HG02970 (cell line): Measurements from ENCODE around the gene GID4.

ENCODE experiments used
- ATAC-seq: cut with Tn5 transposase; IDR thresholded peaks from one replicate; pipeline ENCODE4 v1.9.1; 2021; ENCODE audit warnings: mild to moderate bottlenecking, moderate library complexity, moderate number of reproducible peaks; ENCODE audit not compliant: unreplicated experiment, low FRiP score

GID4 gene

DNA sequence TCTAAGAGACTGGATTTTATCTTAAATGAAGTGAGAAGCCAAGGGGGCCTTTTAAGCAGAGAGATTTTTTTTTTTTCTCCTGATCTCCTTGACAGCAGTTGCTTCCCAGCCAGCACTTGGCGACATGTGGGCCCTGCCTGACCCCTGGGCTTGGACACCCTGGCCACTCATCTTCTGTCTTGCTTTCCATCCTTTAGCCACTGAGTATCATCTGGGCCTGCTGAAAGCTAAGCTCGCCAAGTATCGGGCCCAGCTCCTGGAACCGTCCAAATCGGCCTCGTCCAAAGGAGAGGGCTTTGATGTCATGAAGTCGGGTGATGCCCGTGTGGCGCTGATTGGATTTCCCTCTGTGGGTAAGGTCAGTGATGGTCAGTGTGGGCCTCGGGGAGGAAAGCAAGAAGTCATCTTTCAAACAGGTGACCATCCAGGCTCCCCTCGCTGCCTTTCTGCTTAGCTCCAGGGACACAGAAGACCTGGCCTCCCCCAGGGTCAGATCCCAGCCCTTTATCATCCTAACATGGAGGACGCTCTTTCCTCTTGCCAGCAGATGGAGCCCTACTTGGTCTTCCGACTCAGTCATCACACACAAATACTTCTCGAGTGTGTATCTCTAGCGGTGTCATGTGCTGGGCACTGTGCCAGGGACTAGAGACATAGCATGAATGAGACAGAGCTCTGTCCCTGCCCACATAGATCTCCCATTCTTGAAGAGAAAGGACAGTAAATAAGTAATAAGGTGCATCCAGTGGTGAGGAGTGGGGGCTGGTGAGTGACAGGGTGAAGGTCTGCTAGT lies 54.6 kb downstream of the GID4 start:
- ATAC-seq, result no peak

DNA sequence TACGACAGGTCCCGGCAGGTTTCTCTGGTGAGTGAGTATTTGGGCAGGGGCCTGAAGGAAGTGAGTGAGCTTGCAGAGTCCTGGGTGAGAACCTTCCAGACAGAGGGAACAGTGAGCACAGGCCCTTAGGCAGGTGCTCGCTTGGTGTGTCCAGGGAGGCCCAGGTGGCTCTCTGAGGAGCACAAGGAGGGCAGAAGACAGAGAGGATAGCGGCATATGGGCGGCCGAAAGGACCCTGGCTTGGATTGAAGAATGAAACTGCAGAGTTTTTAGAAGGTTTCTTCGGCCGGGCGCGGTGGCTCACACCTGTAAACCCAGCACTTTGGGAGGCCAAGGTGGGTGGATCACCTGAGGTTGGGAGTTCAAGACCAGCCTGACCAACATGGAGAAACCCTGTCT lies 55.2 kb downstream of the GID4 start:
- ATAC-seq, result no peak

- no peak for ATAC-seq
Measured at GRCh38 chr17:18099516-18099915, 60.3 kb downstream of the GID4 start.

DNA sequence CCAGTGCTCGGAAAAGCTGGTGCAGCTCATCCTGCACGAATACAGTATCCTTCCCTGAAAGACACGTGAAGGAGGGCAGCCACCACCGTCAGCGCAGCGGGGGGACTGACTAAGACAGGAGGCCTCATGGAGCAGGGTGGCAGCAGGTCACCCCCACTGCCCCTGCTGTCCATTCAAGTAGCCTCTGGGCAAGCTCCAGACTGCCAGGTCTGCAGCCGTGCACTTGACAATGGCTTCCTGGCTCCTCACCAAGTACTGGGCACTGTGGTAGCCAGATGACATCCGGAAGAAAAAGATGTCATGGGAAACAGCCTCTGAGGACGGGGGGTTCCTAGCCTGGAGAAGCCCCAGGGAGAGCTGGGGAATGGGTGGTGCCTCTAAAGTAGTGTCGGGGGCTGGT lies 61.4 kb downstream of the GID4 start:
- ATAC-seq, result no peak

- no peak for ATAC-seq
Measured at GRCh38 chr17:18101828-18102227, 62.6 kb downstream of the GID4 start.

DNA sequence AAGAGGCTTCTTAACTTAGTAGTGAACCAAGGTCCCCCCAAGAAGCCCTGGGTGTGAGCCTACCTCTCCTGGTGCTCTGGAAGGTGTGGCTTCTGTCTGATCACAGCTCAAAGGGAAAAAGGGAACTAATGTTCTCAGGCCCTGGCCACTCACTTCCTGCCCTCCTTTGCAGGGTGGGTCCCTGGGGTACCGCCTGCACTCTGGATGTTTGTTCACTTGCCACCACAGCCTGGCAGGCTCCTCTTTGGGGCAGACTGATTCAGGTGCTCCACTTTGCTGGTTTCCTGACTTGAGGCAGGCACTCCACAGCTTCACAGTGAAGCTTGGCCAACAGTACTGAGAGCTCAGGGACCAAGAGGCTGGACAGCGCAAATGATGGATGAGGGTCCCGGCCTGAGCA lies 63.4 kb downstream of the GID4 start:
- no peak for ATAC-seq

- no peak for ATAC-seq
Measured at GRCh38 chr17:18105027-18105426, 65.8 kb downstream of the GID4 start.

DNA sequence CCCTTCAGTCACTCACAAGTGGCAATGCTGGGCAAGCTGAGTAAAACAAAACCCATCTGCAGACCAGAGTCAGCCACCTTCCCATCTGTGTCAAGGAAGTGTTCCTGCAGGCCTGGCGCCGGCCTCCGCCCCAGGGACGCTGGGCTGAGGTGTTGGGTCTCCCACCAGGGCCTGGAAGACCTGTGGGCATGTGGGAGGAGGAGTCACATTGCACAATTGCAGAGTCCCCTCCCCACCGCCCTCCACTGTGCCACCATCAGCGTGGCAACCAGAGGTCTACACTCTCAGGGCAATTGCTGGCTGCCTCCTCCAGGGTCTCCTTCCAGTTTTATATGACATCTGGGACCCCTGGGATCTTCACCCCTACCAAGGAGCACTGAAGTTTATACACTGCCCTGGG lies 66.4 kb downstream of the GID4 start:
- no peak for ATAC-seq

GRCh38 chr17:18106211-18106610 lies 67.0 kb downstream of the GID4 start:
- ATAC-seq, result no peak

DNA sequence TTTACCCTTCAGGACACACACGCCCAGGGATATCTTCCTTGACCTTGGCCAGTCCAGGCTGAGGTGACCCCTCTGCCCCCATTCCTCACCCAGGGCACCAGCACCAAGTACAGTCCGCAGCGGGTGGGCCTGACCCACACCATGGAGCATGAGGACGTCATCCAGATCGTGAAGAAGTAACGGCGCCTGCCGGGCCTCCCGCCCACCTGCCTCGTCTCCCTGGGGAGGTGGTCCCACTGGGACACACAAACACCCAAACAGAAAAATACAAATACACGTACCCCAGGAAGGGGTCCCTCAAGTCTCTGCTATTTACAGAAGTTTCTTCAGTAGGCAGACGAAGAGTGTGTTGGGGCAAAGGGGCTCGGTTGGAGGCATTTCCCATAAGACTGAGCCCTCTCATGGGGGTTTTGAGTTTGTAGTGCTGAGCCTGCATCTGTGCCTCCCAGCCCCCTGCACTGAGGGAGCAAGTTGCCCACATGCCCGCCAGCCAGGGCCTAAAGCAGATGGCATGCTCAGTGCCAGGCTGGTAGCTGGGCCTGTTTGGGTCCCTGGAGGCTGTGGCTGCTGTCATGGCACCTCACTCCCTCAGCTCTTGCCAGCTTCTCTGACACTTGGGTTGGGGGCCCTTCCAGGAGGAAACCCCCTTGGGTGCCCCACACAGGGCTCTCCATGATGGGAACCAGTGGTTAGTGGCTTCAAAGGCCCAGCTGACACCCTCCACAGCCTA lies 68.0 kb downstream of the GID4 start:
- ATAC-seq, result no peak

DNA sequence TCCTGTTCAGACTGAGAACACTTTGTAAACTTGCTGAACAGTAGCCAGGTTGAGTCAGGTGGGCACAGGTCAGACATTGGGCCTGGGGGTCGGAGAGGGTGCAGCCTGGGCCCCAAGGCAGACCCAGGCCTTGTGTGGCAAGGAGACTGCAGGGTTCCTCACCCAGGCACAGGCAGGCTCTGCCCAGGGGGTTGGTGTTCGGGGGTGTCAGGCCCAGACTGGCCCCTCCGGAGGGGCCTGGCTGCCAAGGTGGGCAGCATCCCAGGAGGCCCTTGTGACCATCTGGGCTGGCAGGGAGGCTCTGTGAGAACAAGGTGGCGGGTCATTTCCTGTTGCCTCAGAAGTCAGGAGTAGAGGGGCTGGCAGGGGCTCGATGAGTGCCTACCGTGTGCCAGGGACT lies 68.8 kb downstream of the GID4 start:
- no peak for ATAC-seq

DNA sequence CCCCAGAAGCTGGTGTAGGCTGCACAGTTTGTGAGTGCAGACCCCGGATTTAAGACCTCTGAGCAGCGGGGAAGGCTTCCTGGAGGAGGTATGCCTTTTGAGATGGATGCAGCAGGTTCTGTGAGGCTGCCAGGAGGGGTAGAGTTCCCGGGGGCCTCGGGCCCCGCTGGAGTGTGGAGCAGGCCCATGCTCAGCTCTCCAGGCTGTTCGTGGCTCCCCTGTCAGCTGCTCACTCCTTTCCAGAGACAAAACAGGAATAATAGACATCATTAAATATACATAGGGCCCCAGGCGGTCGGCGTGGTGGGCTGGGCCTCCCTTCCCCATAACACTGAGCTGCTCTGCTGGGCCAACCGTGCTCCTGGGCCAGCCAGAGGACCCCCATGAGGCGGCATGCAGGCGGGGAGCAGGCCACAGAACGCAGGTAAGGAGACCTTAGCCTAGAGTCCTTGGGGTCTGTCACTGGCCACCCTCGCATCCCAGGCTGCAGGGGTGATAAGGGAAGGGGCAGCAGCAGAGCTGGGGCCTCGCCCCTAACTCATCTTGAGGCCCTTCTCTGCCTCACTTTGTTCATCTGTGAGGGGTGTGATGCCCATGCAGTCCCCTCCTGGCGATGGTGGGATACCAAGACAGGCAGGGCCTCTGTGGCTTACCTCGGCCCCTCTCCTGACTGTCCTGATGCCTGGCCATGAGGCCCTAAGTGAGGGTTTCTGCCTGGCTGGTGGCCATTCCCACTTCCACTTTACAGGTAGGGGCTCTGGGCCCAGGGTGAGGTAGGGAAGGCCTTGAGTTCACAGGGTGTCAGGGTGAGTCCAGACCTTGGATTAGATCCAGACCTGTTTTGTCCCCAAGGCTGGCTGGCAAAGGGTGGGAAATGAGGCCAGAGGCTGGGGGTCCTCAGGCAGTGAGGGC lies 69.4 kb downstream of the GID4 start, which contains the start of gene MYO15A:
MYO15A (plus strand) TSS at position 356 of the 912 bp plus-strand sequence. CDS start 10,045 bp downstream, outside the sequence.
- ATAC-seq, result no peak

- ATAC-seq, result no peak
Measured at GRCh38 chr17:18109935-18110485, 70.8 kb downstream of the GID4 start.

DNA sequence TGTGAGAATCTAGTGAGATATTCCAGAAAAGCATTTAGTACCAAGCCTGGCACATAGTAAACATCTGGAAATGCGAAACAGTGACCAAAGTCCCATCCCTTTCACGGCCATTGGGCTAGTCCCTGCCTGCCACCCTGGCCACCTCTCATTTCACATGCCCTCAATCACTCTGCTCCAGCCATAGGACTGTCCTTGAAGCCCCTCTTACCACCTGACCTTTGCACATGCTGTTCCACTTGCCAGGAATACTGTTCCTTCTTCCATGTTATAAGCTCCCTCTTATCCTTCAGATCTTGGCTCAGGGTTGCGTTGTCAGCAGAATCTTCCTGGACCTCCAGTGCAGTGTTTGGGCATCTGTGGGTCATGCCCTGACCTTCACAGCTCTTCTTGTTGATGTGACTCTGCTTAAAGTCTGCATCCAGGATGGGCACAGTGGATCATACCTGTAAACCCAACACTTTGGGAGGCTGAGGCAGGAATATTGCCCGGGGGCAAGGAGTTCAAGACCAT lies 71.5 kb downstream of the GID4 start:
- ATAC-seq, result no peak

GRCh38 chr17:18111330-18111971 lies 72.2 kb downstream of the GID4 start:
- no peak for ATAC-seq

DNA sequence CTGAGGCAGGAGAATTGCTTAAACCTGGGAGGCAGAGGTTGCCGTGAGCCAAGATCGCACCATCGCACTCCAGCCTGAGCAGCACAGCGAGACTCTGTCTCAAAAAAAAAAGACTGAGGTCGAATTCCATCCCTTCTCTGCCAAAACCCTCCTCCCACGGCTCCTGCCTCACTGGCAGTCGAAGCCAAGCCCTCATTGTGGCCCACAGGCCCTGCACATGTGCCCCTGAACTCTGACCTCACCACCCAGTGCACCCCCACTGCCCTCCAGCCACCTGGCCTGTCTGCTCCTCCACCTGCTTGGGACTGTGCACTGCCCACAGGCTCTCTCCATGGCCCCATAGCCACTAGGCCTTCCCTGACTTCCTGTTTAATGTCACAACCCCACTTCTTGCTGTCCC lies 76.3 kb downstream of the GID4 start:
- ATAC-seq, result no peak

GRCh38 chr17:18116078-18116477 lies 76.9 kb downstream of the GID4 start:
- no peak for ATAC-seq

GRCh38 chr17:18117533-18117932 lies 78.3 kb downstream of the GID4 start:
- ATAC-seq, result no peak
